Thymus (tissue), 11 donors: ENCODE data around the gene NR5A1. TPM values are rescaled to one million over a fixed set of nuclear protein-coding genes. Genes with fewer than 3 reads are reported as not detected.

Experiments
- DNase-seq, 9 donors: peaks; one replicate each; pipeline ENCODE4 v3.0.0-alpha.2; 2013; ENCODE audit warnings: low spot score in 9 of 9, low read depth in 6 of 9, missing footprints in 1 of 9
- H3K27ac ChIP-seq, 2 donors: one replicate each; pipeline ENCODE4 v1.5.1; 2013; ENCODE audit warnings: control low read depth in 1 of 2, low read depth in 1 of 2, low read length in 1 of 2, mild to moderate bottlenecking in 1 of 2, moderate library complexity in 1 of 2
- H3K27me3 ChIP-seq, 2 donors: one replicate each; pipeline ENCODE4 v1.5.1; 2013; ENCODE audit warnings: low read length in 1 of 2; ENCODE audit not compliant: control insufficient read depth in 2 of 2, insufficient read depth in 1 of 2
- H3K36me3 ChIP-seq, 2 donors: one replicate each; pipeline ENCODE4 v1.5.1; 2013; ENCODE audit warnings: low read length in 1 of 2, mild to moderate bottlenecking in 1 of 2, moderate library complexity in 1 of 2; ENCODE audit not compliant: control insufficient read depth in 2 of 2, insufficient read depth in 2 of 2
- H3K4me1 ChIP-seq, 2 donors: one replicate each; pipeline ENCODE4 v1.5.1; 2013; ENCODE audit warnings: low read length in 2 of 2; ENCODE audit not compliant: control insufficient read depth in 2 of 2, insufficient read depth in 2 of 2
- H3K4me3 ChIP-seq, 2 donors: one replicate each; pipeline ENCODE4 v1.5.1; 2013; ENCODE audit warnings: low read length in 2 of 2, control low read depth in 1 of 2, mild to moderate bottlenecking in 1 of 2
- H3K9me3 ChIP-seq, 2 donors: one replicate each; pipeline ENCODE4 v1.5.1; 2013; ENCODE audit warnings: low read length in 1 of 2, mild to moderate bottlenecking in 1 of 2; ENCODE audit not compliant: control insufficient read depth in 2 of 2, insufficient read depth in 1 of 2
- WGBS: extraction: QIAGEN DNeasy Blood & Tissue Kit; methylation state at CpG from one replicate; pipeline ENCODE4 v1.1.7; 2013; 5-methylcytosine and 5-hydroxymethylcytosine counted together
- polyA plus RNA-seq: library from polyadenylated mRNA; stranded (reverse); fragments of 200-250 nt; gene quantifications from one replicate; pipeline ENCODE4 v1.2.3, GENCODE V29; 2013
- total RNA-seq: library from RNA; stranded (reverse); fragments of 120-200 nt; gene quantifications from one replicate; pipeline ENCODE4 v1.2.4, GENCODE V29; 2013
- donor health status: healthy.

The NR5A1 gene
- total and polyA plus RNA-seq, 2 donors: 0.46 to 0.52 TPM

DNA sequence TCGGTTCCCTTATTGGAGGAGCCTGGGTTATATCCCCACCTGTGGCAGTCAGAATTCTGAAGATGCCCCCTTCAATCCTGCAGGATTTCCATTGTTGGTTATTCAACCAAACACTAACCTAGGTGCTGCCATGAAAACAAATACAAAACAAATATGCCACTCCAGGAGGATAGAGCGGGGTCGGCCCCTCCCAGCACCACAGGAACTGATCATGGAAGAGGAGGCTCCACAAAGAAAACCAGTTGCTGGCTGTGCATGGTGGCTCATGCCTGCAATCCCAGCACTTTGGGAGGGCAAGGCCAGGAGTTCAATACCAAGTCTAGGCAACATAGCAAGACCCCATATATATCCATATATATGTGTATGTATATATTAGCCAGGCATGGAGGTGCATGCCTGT, 70.1 kb downstream of the NR5A1 start:
- Histone ChIP-seq H3K36me3 (no peaks in the 10 kb centered on the region), H3K9me3 (no peaks in the 10 kb centered on the region), H3K4me1 (no peaks in the 10 kb centered on the region), H3K27ac (no peak overlapping the region), H3K27me3 (peaks cover 0 to 21% of the 10 kb centered on the region in 2 donors), H3K4me3 (no peak overlapping the region)
- DNase-seq: no peak
- WGBS: 98% methylated on average over 3 of the region's 3 CpGs

DNA sequence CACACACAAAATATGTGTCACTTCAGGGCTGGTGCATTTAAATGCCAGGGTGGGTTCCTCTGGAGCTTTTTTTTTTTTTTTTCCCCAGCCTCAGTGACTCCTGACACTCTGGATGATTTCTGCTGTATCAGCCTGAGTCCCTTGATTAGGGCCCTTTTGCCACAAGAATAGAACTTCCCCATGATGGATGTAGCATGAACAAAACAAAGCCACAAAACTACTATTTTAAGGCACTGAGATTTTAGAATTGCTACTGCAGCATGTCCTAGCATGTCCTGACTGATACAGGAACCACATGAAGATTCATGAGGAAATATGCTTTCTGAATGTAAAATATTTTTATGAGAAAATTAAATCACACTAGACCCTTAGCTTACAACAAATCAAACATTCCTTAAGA, 70.9 kb downstream of the NR5A1 start:
- H3K4me1 ChIP-seq: no peaks in the 10 kb centered on the region
- no peak overlapping the region for H3K27ac ChIP-seq
- H3K36me3 ChIP-seq: no peaks in the 10 kb centered on the region
- no peak overlapping the region for H3K4me3 ChIP-seq
- no peaks in the 10 kb centered on the region for H3K9me3 ChIP-seq
- H3K27me3 ChIP-seq: peaks cover 0 to 15% of the 10 kb centered on the region in 2 donors
- no peak for DNase-seq

Other genes starting within 250 kb of the NR5A1 start
- 9.8 TPM for gene NEK6, start 249.4 kb downstream of the NR5A1 start, total RNA-seq
- gene NEK6, start 249.4 kb downstream of the NR5A1 start, polyA plus RNA-seq: 8.3 TPM
- 177 TPM for gene PSMB7, start 92.0 kb downstream of the NR5A1 start, total RNA-seq
- gene PSMB7, start 92.0 kb downstream of the NR5A1 start, polyA plus RNA-seq: 132 TPM
- gene ADGRD2, start 56.9 kb downstream of the NR5A1 start, total RNA-seq: 0.09 TPM
- 0.50 TPM for gene ADGRD2, start 56.9 kb downstream of the NR5A1 start, polyA plus RNA-seq